ENCODE measurements around the gene C17orf78.
"Not testable (repeated sequence)": the region's sequence is repeated elsewhere in the genome, so short reads cannot be mapped to it uniquely, and the experiment has no call there.

Gene C17orf78

GRCh38 chr17:37375706-37376105 is at the start of gene C17orf78:
C17orf78 (plus strand) TSS chr17:37375985; CDS start chr17:37376093, 108 bp downstream.
- DNase-seq, result no peak

GRCh38 chr17:37327341-37328090 is 48.3 kb upstream of the C17orf78 start:
- peak; percentile 93 for DNase-seq

- DNase-seq, result no peak
Observed at GRCh38 chr17:37338847-37339246, 36.9 kb upstream of the C17orf78 start.

GRCh38 chr17:37339321-37339720 is 36.5 kb upstream of the C17orf78 start:
- DNase-seq, result no peak

- DNase-seq, result no peak
Observed at GRCh38 chr17:37340804-37341203, 35.0 kb upstream of the C17orf78 start.

GRCh38 chr17:37342589-37342988 is 33.2 kb upstream of the C17orf78 start:
- no peak for DNase-seq

- no peak for DNase-seq
Observed at GRCh38 chr17:37344519-37344918, 31.3 kb upstream of the C17orf78 start.

GRCh38 chr17:37346863-37347402 is 28.9 kb upstream of the C17orf78 start:
- not testable (repeated sequence) for DNase-seq

GRCh38 chr17:37356796-37357569 is 18.8 kb upstream of the C17orf78 start:
- DNase-seq, result not testable (repeated sequence)

GRCh38 chr17:37358098-37358829 is 17.5 kb upstream of the C17orf78 start:
- DNase-seq, result peak; percentile 29

GRCh38 chr17:37358830-37359681 is 16.7 kb upstream of the C17orf78 start:
- DNase-seq, result peak; percentile 97

- no peak for DNase-seq
Observed at GRCh38 chr17:37359682-37360188, 16.1 kb upstream of the C17orf78 start.

GRCh38 chr17:37360632-37361031 is 15.2 kb upstream of the C17orf78 start:
- DNase-seq, result peak; percentile 41

- DNase-seq, result no peak
Observed at GRCh38 chr17:37361543-37361942, 14.2 kb upstream of the C17orf78 start.

- no peak for DNase-seq
Observed at GRCh38 chr17:37365589-37365988, 10.2 kb upstream of the C17orf78 start.

GRCh38 chr17:37368577-37368976 is 7.2 kb upstream of the C17orf78 start:
- DNase-seq, result no peak

- DNase-seq, result peak; percentile 76
Observed at GRCh38 chr17:37373530-37374159, 2.1 kb upstream of the C17orf78 start.

- DNase-seq, result no peak
Observed at GRCh38 chr17:37382056-37382455, 6.3 kb downstream of the C17orf78 start.

GRCh38 chr17:37384560-37385149 is 8.9 kb downstream of the C17orf78 start:
- no peak for DNase-seq

- no peak for DNase-seq
Observed at GRCh38 chr17:37385474-37385990, 9.7 kb downstream of the C17orf78 start.

- no peak for DNase-seq
Observed at GRCh38 chr17:37386462-37386861, 10.7 kb downstream of the C17orf78 start.
